ENCODE measurements around the gene WBP2NL. TPM values are rescaled to one million over a fixed set of nuclear protein-coding genes. Genes with fewer than 3 reads are reported as not detected.

WBP2NL gene
- total RNA-seq, 1 experiment from 2014 or later, result 0.22 TPM

- Histone ChIP-seq H3K23me2 (ENCODE audit: insufficient read length, low read depth, low read length, poor library complexity, severe bottlenecking) (no peaks in the 10 kb centered on the region), H3T11ph (ENCODE audit: low read length) (no peak overlapping the region), H3K27ac (ENCODE audit: insufficient read length, low read depth, low read length) (no peak overlapping the region), H4K91ac (ENCODE audit: insufficient read length, low read depth, low read length) (no peak overlapping the region), H3K14ac (ENCODE audit: insufficient read depth, low read length) (no peak overlapping the region), H2BK12ac (ENCODE audit: insufficient read length, low read depth, low read length) (no peak overlapping the region), H2BK120ac (ENCODE audit: low read depth, low read length, poor library complexity, severe bottlenecking) (no peak overlapping the region), H3K9ac (ENCODE audit: extremely low read depth, insufficient read length, low read length) (no peak overlapping the region), H3K18ac (ENCODE audit: insufficient read length, low read depth, low read length) (no peak overlapping the region), H3K56ac (ENCODE audit: insufficient read length, low read depth, low read length) (no peak overlapping the region), H3K79me2 (ENCODE audit: insufficient read depth, low read length) (no peaks in the 10 kb centered on the region), H2BK5ac (ENCODE audit: insufficient read length, low read length) (no peak overlapping the region), H3K27me3 (ENCODE audit: insufficient read depth, low read length) (no peaks in the 10 kb centered on the region), H3K23ac (ENCODE audit: insufficient read length, low read depth, low read length) (no peak overlapping the region), H3K9me3 (ENCODE audit: control insufficient read depth, low read depth, low read length) (no peaks in the 10 kb centered on the region), H4K5ac (ENCODE audit: insufficient read length, low read depth, low read length) (no peak overlapping the region), H3K4ac (ENCODE audit: low read depth, low read length) (no peak overlapping the region), H2AFZ (ENCODE audit: low read length) (no peak overlapping the region), H2BK15ac (ENCODE audit: low read depth, low read length) (no peak overlapping the region; the same call in 1 of the 2 replicates), H3K4me1 (ENCODE audit: insufficient read depth, low read length) (no peaks in the 10 kb centered on the region), H4K8ac (replicated peaks; ENCODE audit: insufficient read length, low read depth, low read length) (no peak overlapping the region), H4K20me1 (ENCODE audit: control insufficient read depth, insufficient read depth, insufficient read length) (no peaks in the 10 kb centered on the region), H3K79me1 (ENCODE audit: insufficient read depth, low read depth, low read length, poor library complexity, severe bottlenecking) (no peaks in the 10 kb centered on the region), H3K4me2 (ENCODE audit: insufficient read depth, insufficient read length, low read length) (no peak overlapping the region), H2BK20ac (ENCODE audit: low read depth, low read length, poor library complexity, severe bottlenecking) (no peak overlapping the region), H2AK5ac (ENCODE audit: insufficient read length, low read length) (no peak overlapping the region)
- WGBS (ENCODE audit: extremely low coverage, insufficient read length, low lambda C conversion rate), result no CpG with 5 or more reads among the region's 3 CpGs
- DNase-seq, result no peak
- TF ChIP-seq CTCF (conservative IDR thresholded peaks at IDR 0.05), result no peak
- Mint-ChIP-seq H3K36me3 (ENCODE audit: insufficient read depth in 1 of 3, low read depth in 3 of 3) (peaks cover 9 to 40% (median 40%) of the 10 kb centered on the region in 3 experiments), H3K9me3 (no peaks in the 10 kb centered on the region; a peak in 1 of 5 replicates), H3K27ac (no peak overlapping the region), H3K4me3 (no peak overlapping the region; a peak in 1 of 5 replicates), H3K27me3 (ENCODE audit: low read depth) (peaks cover 5% of the 10 kb centered on the region), H3K4me1 (peaks cover 6% of the 10 kb centered on the region in 2 experiments; a peak in 3 of 4 replicates)
Measured at GRCh38 chr22:41995211-41995610, 3.4 kb upstream of the WBP2NL start.
